ENCODE results near the gene ASAP2.

DNA sequence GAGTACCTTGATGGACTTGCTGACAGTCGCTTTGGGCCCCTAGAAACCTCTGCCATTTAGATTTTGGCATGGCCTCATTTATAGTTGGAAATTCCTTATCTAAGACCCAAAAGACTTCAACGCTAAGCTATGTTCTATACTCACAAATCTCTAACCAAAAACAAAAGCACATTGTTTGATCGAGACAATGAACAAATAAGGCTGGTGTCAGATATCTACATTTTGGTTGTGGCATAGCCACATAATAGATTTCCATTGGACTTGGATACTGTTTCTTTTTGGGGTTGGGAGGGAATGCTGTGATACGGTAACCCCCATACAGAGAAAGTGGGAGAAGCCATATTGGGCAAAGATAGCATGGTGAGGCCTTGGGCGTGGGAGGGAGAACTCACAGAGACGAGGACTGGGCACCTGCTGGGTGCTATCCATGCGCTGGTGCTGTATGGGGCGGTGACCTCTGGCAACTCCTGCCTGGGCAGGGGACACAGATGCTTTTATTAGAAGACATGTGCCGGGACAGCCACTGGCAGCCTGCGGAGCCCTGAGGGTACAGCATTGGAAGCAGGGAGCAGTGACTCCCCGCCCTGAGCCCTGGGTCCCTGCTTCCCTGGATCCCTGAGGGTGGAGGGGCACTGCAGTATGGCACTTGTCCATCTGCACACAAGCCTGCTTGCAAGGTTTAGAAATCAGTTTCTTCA is 97.1 kb downstream of the ASAP2 start:
- TF ChIP-seq, protein P1, sequence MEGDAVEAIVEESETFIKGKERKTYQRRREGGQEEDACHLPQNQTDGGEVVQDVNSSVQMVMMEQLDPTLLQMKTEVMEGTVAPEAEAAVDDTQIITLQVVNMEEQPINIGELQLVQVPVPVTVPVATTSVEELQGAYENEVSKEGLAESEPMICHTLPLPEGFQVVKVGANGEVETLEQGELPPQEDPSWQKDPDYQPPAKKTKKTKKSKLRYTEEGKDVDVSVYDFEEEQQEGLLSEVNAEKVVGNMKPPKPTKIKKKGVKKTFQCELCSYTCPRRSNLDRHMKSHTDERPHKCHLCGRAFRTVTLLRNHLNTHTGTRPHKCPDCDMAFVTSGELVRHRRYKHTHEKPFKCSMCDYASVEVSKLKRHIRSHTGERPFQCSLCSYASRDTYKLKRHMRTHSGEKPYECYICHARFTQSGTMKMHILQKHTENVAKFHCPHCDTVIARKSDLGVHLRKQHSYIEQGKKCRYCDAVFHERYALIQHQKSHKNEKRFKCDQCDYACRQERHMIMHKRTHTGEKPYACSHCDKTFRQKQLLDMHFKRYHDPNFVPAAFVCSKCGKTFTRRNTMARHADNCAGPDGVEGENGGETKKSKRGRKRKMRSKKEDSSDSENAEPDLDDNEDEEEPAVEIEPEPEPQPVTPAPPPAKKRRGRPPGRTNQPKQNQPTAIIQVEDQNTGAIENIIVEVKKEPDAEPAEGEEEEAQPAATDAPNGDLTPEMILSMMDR (IDR thresholded peaks at IDR 0.05; ENCODE audit: low read length) = no peak
- TF ChIP-seq EZH2 (optimal IDR thresholded peaks at IDR 0.05; ENCODE audit: low read depth, low read length) = no peak
- no peak for TF ChIP-seq EZH2phosphoT487 (IDR thresholded peaks at IDR 0.05; ENCODE audit: low read length)
